Stimulated activated CD4-positive, alpha-beta T cell treated with anti-CD3 and anti-CD28 coated beads, Interleukin-1b, Interleukin-23, amount 100 ng/mL, for 48 hours (primary cell): ENCODE measurements around the gene RSPO1.
"Not testable (repeated sequence)": the region's sequence is repeated elsewhere in the genome, so short reads cannot be mapped to it uniquely, and the experiment has no call there.

Source experiments
- DNase-seq: peaks from one replicate; pipeline ENCODE4 v3.0.0-alpha.2; 2020

Gene RSPO1, protein sequence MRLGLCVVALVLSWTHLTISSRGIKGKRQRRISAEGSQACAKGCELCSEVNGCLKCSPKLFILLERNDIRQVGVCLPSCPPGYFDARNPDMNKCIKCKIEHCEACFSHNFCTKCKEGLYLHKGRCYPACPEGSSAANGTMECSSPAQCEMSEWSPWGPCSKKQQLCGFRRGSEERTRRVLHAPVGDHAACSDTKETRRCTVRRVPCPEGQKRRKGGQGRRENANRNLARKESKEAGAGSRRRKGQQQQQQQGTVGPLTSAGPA

DNA sequence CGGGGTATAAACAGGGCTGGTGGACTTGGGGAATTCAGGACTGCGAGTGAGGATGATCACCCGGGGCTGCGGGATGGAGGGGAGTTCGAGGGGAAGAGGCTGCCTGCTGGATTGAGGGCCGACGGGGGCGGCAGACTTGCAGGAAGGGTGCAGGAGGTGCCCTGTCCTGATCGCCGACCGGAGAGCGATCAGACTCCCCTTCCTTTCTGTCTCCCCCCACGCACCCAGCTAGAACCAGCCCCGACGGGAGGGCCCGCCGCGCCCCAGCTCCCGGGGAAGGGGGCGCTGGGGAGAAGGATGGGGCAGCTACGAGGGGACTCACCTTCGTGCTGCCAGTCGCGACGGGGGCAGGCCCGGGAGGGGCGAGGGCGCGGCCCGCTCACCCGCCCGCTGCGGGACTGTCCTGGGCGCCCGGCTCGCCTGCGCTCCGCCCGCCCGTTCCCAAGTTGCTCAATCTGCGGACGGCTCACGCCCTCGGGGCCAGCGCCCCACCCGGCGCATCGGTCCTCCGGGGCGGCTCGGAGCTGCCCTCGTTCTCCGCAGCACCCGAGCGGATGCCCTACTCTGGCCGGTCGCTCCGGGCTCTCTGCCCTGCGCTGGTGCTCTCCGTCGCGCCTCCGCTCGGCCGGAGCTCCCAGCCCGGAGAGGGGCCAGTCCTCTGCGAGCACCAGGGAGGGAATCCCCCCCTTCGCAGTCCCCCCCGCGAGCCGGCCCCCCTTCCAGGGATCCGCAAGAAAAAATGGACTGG lies at the start of gene RSPO1:
Gene RSPO1 (minus strand): TSS at position 649 of the 748 bp plus-strand sequence. CDS start 5,231 bp downstream, outside the sequence.
- no peak for DNase-seq

DNA sequence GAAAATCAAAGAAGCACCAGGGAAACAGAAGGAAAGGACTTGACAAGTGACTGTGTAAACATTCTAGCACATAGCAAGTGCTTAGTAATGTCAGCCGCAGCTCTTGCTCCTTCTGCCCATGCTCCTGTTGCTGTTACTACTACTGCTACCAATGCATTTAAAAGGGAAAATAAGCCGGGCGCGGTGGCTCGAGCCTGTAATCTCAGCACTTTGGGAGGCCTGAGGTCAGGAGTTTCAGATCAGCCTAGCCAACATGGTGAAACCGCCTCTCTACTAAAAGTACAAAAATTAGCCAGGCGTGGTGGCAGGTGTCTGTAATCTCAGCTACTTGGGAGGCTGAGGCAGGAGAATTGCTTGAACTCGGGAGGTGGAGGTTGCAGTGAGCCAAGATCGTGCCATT lies 49.5 kb upstream of the RSPO1 start:
- DNase-seq: not testable (repeated sequence)

DNA sequence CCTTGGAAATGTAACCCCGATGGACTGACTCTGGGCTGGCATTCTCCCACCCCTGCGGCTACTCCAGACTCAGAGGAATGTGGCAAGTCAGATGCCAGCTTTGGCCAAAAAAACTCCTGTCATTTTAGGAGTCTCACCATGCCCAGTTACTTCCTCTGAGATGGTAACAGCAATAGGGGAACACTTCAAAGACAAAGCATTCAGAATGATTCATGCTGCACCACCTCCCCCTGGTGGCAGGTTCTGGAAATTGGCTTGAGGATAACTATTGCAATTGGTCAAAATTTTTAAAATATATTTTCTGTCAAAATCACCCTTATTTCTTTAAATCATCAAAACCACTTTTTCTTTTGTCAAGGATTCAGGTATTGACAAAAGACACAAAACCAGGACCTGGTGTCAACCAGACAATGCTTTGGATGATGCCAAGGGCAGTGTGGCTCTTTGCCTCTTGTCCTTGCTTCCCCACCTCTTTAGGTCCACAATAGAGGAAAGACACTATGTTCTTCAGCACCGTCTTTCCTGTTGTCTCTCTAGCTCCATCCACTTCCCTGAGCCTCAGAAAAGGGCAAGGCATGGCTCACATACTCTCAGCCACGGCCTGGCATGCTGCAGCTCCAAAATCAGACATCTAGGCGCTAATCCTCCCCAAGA lies 47.8 kb upstream of the RSPO1 start:
- peak; percentile 70 for DNase-seq

DNA sequence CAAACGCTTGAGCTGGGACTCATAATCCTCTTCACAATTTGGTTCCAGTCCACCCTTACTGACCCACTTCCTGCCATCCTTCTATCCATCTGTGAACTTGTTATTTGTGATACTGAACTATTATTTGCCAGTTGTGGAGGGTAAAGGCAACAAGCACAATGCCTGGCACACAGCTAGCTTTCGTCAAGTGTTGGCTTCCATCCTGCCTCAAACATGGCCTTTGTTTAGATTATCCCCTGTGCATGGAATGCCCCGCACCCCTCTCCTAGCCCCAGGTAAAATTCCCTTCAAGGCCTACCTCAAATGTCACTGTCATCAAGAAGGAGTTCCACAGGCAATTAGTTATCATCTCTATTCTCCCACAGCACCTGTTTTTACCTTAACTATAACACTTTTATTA lies 46.2 kb upstream of the RSPO1 start:
- no peak for DNase-seq

DNA sequence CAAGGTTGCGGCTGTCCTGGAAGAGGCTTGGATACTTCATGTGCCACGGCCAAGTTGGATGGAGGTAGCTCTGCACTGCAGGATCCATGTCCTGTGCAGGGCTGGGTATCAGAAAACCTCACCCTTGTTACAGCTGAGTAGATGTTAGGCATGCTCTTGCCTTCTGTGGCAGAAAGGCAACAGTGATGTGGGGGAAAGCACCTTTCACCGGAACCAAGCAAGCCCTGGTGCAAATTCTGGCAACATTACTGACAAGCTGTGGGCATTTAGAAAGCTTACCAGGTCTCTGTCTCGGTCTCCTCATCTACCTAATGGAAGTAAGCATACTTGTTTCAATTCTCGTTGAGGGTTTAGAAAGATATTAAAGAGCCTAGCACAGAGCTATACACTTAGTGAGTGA lies 43.1 kb upstream of the RSPO1 start:
- no peak for DNase-seq

DNA sequence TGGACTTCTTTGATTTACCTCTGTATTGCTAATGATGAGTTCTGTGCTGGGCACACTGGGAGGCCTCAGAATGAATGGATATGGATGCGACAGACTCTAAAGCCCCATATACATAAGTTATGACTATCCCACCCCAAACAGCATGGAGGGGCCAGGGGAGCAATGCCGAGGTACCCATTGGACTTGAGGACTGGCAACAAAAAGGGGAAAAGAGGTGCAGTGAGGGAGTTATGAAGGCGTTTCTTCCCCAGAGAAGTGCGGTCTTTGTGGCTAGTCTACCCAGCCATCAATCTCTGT lies 42.4 kb upstream of the RSPO1 start:
- DNase-seq: no peak

DNA sequence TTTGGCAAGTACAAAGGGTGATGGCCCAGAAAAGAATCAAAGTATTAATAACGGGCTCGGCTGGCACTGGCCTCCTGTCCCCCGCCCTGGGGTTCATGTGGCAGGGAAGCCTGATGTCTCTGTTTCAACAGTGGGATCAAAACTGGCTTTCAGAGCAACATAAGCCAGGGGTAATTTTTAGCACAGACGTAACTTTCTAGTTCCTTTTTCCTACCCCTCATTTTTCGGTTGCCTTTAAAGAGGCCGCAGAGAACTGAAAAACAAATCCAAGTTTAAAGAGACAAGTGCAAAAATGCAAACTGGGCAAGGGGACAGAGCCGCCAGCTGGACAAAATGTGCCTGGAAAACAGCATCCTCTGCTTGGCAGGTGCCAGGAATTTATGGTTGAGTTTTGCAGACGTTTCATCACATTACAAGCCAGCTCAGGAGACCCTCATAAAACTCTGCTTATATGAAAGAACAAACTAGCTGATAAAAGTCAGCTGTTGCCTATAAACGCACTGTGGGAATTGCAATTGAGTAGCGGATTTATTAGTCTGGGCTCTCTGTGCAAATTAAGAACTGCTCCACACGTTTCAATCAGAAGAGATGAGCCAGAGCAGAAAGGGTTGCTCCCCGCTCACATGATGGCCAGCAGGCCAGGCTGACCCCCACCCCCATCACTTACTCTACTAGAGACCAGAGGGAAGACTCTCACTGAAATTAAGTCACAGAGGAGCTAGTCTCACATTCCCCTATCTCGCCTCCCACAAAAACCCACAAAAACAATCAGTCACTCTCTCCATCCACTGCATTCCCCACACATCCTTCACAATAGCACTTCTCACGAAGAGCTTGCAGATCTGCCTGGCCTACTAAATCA lies 41.8 kb upstream of the RSPO1 start:
- DNase-seq: no peak

DNA sequence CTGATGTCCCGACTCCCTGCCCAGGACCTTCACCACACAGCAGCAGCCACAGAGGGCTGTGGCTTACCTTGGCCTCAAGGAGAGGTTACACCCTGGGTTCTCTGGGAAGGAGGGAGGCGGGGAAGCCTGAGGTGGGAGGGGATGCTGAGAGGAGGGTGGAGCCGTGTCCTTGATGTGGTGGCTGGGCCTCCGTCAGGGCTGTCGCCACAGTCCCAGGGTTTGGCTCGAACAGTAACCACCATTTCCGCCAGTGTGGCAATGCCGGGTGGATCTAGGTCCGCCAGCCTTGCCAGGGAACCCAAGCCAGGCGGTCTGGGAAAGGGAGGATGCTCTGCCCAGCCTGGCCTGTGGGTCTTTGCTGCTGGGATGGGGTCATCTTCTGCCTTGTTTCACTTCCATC lies 39.2 kb upstream of the RSPO1 start:
- DNase-seq: peak; percentile 69

DNA sequence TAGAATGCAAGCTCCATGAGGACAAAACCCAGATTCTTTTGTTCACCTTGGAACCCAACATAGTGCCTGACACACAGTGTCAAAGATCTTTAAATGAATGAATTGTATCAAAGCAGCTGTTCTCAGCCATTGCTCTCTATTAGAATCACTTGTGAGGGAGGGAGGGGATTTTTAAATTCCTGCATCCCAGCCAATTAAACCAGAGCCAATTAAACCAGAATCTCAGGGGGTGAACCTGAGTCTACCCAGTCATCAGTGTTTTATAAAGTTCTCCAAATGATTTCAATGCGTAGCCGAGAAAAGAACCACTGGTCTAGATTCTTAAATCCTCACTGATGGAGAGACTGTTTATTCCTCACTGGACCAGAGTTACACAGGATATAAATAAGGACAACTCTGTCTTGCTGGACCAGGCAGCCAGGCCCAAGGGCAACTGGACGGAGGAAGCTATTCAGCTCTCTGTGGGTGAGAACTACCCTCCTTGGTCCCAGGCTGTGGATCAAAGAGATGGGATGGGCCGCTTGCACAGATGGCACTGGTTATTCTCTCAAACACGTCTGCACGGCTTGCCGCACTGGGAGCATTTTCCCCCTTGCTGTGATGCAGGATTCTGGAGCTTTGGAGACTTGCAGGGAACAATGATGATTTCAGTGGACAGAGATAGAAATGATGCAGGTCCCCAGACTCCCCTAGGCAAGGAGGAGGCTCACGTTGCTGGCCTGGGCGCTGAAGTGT lies 37.6 kb upstream of the RSPO1 start:
- no peak for DNase-seq

DNA sequence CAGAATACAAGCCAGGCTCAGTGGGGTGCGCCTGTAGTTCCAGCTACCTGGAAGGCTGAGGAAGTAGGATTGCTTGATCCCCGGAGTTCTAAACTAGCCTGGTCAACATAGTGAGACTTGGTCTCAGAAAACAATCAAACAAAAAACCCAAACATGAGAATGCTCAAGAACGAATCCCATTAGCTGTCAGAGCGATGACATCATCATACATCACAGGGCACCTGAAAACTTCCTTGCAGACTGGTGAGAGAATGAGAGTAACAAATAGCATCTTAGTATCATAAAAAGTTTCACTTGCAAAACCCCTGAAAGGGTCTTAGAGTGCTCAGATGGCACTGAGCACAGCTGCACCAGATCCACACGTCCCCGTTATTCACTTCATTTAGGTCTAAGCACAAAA lies 36.6 kb upstream of the RSPO1 start:
- no peak for DNase-seq

DNA sequence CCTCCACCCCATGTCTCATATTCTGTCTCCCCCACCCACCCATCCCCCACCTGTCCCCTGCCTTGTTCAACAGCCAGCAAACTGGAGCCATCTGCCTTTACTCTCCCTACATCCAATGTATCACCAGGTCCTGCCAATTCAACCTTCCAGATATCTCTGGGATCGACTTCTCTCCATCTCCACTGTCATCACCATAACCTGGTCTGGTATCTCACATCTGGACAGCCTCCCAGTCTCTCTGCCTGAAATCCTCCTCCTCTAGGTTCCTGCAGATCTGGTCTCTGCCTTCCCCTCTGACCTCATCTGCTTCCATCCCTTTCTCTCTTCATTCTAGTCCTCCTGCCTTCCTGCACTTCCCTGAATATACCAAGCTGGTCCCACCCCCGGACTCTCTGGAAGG lies 35.4 kb upstream of the RSPO1 start:
- DNase-seq: no peak

DNA sequence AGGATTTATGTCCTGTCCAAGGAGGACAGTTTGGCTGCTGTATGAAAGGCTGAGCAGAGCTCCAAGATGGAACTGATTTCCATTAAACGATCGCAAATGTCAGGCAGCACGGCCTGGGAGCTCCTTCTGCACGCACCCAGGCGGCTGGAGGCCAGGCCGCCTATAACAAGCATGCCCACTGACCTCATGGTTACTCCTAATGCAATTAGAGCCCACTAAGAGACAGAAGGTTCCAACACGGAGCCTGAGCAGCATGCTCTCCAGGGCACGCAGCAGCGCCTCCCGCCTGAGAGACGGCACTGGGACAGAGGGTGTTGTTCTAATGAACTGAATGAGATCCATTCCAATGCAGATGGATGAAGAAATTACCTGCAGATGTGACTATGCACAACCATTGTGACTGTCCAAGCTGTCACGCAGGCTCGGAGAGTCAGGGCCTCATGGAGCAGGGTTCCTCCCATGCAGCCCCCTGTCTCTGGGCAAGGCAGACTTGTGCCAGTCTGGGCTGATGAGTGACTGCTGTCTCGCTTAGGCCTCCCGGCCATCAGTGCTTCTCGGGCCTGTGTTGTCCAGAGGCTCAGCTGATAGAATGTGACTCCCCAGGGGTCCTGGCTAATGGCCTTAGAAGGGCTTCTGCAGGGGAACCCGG lies 32.5 kb upstream of the RSPO1 start:
- DNase-seq: no peak

DNA sequence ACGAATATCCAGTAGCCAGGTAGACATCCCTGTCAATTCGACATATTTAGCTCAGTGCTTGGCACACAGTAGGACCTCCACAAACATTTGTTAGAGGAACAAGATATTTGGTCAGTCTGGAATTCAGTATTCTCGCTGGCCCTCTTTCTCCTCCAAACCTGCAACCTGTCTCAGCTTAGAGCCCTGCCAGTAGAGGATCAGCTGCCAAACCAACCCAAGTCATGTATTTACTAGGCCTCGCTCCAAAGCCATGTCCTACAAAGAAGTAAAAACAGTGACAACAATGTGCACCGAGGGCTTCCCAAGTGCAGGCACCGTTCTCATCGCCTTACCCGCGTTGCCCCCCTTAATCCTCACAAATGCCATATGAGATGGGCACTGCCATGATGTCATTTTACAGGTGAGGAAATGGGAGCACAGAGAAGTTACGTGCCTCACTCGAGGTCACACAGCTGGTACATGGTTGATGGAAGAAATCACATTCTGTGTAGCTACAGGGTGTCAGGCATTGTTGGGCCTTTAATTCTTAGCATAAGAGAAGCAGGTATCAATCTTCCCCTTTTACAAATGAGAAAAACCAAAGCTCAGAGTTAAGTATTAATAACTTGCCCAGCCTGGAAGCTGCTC lies 31.7 kb upstream of the RSPO1 start:
- DNase-seq: no peak

DNA sequence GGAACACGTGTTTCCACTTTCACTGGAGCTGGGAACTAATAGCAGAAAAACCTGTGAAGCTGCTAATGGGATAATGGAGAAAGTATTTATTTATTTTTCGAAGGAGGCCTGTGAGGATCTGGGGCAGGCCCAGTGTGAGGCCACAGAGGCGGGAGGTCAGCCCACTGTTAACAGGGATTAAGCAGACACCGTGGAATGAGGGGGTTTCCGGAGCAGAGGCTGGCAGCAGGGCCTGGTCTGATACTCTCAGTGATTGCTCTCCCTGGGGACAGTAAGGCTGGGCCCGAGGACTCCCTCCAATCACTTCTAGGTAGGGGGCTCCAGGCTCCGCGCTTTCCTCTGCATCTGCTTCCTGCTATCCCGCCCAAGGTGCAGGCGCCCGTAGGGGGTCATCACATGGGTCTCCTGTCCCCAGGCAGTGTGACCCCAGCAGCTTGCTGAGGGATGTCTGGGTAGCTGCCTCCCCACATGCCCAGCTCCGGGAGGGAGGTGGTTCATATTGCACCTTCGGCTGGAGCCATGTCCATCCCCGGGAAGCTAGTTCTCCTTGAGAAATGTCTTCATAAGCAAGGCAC lies 28.8 kb upstream of the RSPO1 start:
- no peak for DNase-seq

DNA sequence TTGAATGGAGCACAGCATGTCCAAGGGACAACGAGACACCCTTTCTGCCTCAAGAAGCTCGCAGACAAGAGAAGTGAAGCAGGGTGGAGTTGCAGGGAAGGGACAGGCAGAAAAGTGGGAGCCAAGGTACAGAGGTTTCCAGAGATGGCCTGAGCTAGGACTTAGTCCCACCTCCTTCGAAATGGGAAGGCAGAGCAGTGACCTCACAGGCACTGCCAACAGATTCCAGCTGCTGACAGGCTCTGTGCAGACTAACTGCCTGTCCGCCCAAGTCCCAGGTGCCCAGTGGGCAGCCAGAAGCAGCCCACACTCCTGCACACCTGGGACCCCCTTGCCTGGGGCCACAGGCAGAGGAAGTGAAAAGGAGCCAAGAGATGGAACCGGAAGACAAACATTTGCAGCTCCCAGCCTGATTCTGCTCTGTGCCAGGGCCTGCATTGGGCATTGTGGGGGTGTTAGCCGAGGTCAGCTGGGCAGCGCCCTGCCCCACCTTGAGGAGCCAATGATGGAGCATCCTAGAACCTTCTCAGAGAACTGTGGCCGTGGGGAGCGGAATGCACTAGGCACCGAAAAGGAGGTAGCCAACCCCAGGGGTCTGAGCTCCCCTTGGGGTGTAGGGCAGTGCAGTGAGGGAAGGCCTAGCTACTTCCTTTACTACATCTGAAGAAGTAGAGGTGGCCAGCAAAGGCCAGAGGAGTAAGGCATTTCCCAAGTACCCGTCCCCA lies 27.5 kb upstream of the RSPO1 start:
- DNase-seq: no peak

DNA sequence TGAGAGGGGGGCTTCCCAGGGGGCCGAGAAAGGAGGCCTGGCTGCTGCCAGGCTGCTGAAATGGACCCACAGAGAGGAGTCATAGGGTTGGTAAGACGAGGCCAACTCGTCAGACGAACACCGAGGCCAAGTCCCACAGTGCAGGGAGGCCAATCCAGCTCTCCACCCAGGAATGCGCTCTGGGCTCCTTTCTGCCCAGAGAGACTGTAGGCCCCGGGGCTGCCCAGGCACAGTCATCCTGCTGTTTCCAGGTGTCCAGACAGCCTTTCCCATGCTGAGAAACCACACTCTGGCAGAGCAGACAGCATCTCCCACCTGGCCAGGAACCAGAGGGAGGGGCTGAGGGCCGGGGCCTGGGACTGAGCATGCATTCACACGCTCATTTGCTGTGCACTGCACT lies 26.7 kb upstream of the RSPO1 start:
- no peak for DNase-seq

DNA sequence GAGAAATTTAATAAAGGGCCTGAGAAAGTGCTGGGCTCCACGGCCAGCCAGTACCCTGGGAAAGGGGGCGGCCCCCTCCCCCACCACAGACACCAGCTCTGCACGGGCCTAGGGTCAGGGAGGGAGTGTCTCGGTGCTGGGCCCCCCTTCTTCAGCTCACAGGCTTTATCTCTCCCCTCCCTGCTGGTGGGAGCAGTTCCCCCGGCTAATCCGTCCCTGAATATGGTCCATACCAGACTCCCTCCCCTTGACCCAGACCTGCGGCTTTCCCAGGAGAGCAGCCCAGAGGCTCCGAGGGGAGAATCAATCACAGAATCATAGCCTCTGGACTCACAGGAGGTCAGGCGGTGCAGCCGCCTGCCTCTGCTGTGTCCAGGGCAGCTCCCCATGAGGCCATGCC lies 26.0 kb upstream of the RSPO1 start:
- DNase-seq: no peak

DNA sequence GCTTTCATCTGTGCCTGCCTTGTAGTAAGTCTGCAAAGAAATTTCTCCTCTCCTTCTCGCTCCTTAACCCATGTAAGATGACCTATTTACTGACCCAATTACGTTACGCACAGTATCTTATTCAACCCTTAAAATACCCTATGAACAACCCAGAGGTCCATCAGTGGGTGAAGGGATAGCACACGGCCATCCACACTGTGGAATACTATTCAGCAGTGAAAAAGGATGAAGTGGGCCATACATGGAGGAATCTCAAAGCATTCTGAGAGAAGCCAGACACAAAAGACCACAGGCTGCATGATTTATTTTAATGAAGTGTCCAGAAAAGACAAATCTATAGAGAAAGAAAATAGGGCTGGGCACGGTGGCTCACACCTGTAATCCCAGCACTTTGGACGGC lies 23.8 kb upstream of the RSPO1 start:
- no peak for DNase-seq

DNA sequence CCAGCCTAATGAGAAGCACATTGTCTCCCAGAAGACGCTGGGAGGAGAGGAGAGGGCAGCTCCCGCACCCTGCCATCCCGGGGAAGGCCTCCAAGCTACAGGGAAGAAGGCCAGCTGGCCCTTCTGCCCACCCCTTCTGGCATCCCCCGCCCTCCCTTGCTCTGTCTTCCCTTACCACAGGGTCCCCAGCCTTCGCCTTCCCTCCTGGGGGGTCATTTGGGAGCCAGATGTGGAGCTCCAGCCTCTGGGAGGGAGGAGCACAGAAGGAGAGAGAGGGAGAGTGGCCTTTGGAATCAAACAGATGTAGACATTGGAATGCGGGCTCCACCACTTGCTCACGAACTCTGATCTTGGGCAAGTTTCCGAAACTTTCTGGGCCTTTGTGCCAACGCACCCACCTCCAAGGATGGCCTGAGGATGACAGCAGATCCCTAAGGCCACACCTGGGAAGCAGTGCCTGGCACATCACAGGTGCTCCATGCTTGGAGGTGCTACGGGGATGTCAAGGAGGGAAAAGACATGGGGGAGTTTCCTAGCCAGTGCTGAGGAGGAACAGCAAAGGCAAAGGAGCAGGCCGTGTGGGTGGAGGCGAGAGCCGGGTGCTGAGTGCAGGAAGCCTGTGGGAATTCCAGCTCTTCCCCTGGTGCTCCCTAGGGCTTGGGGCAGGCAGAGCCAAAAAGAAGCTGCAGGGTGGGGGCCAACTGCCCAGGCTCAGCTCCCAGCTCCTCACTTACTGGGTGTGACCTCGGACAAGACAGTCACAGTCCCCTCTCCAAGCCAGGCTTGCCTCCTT lies 23.1 kb upstream of the RSPO1 start:
- no peak for DNase-seq

DNA sequence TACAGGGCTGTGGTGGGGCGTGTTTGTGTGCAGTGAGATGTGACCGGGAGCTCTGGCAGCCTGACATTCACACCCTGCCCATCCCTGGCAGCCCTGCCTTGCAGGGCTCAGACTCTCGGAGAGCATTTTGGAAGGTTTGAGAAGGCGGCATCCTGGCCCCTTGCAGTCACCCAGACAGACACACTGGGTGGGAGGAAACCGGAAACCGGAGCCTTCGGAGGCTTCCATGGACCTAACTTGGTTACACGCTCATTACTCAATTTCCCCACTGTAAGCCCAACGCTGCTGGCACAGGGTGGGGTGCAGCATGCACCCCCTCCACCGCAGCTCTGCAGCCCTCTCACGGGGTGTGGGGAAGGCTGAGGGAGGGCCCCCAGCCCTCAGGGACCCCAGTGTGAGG lies 22.2 kb upstream of the RSPO1 start:
- no peak for DNase-seq
